Gastrocnemius medialis (tissue), 4 donors: ENCODE measurements around the gene PTPRR. TPM values are rescaled to one million over a fixed set of nuclear protein-coding genes. Genes with fewer than 3 reads are reported as not detected.

Experiments
- ATAC-seq, 2 donors: fragments of 150-250 bp; one replicate each; pipeline ENCODE4 v1.9.1; 2016
- DNase-seq, 2 donors: peaks; one replicate each; pipeline ENCODE4 v3.0.0-alpha.2; 2019
- H3K27ac ChIP-seq, 4 donors: fragments of 200-600 bp; sonication (generic); 1 replicate in 1 of 4; 2 replicates in 3 of 4; pipeline ENCODE4 v1.5.1; 2016 to 2018; ENCODE audit warnings: mild to moderate bottlenecking in 2 of 4, moderate library complexity in 1 of 4
- H3K27me3 ChIP-seq, 3 donors: fragments of 200-600 bp; sonication (generic) in 2 of 3; 1 replicate in 1 of 3; 2 replicates in 2 of 3; pipeline versions ENCODE4 v1.5.1 to v1.6.0; 2016 to 2019; ENCODE audit warnings: mild to moderate bottlenecking in 1 of 3, moderate library complexity in 1 of 3
- H3K36me3 ChIP-seq, 2 donors: fragments of 200-600 bp; sonication (generic) in 1 of 2; one replicate each; pipeline ENCODE4 v1.5.1; 2017 to 2018
- H3K4me1 ChIP-seq, 2 donors: fragments of 200-600 bp; sonication (generic) in 1 of 2; one replicate each; pipeline ENCODE4 v1.5.1; 2016 to 2017; ENCODE audit warnings: mild to moderate bottlenecking in 2 of 2
- H3K4me3 ChIP-seq, 4 donors: fragments of 200-600 bp; sonication (generic) in 3 of 4; 1 replicate in 1 of 4; 2 replicates in 3 of 4; pipeline ENCODE4 v1.5.1; 2016 to 2019; ENCODE audit warnings: mild to moderate bottlenecking in 2 of 4
- H3K9me3 ChIP-seq, 3 donors: fragments of 200-600 bp; sonication (generic) in 2 of 3; 1 replicate in 1 of 3; 2 replicates in 2 of 3; pipeline ENCODE4 v1.5.1; 2016 to 2019
- CTCF ChIP-seq, 5 experiments: fragments of 450-650 bp in 3 of 5; fragments of 200-600 bp in 2 of 5; sonication (generic) in 2 of 5; IDR thresholded peaks in 4 of 5; conservative IDR thresholded peaks in 1 of 5; 1 replicate in 4 of 5; 2 replicates in 1 of 5; pipeline ENCODE4 v1.5.1; 2016 to 2019; ENCODE audit warnings: antibody characterized with exemption in 5 of 5, mild to moderate bottlenecking in 3 of 5, moderate library complexity in 3 of 5
- POLR2A ChIP-seq, 2 donors: fragments of 450-650 bp; IDR thresholded peaks; one replicate each; pipeline ENCODE4 v1.6.1; 2017; ENCODE audit warnings: antibody characterized with exemption in 2 of 2, mild to moderate bottlenecking in 2 of 2, moderate library complexity in 2 of 2
- in situ Hi-C, 4 donors: fragments of 200-750 bp; cut with MboI; loops; one replicate each; pipeline versions ENCODE4 v1.15.0 to v1.8.0; 2017; ENCODE audit warnings: low sequenced_read_pairs in 4 of 4
- intact Hi-C: fragments of 100-400 bp; cut with DNase I; formaldehyde crosslinking; loops from one replicate; pipeline ENCODE4 v1.15.1; 2023; ENCODE audit warnings: low total_unique reads
- total RNA-seq, 4 donors: library from RNA; depleted of rRNA; stranded (reverse); fragments of >200 nt; gene quantifications; one replicate each; pipeline versions ENCODE4 v1.1.0 to v1.2.3, GENCODE V29; 2016

The PTPRR gene
- total RNA-seq, 4 donors from 2014 or later, result 0.18 to 0.20 TPM; not detected in 2

GRCh38 chr12:70788774-70789173, 131.8 kb downstream of the PTPRR start:
- in situ Hi-C loops (no loop called here), intact Hi-C loops (no loop called here)
- no peaks in the 10 kb centered on the region for H3K27me3 ChIP-seq
- no peak overlapping the region for H3K4me3 ChIP-seq
- H3K4me1 ChIP-seq, result no peaks in the 10 kb centered on the region
- no peak for ATAC-seq
- DNase-seq, result no peak
- no peaks in the 10 kb centered on the region for H3K9me3 ChIP-seq
- no peak for TF ChIP-seq POLR2A (IDR thresholded peaks at IDR 0.05)
- no peak for TF ChIP-seq CTCF (IDR thresholded peaks at IDR 0.05 in 4 of 5, conservative IDR thresholded peaks at IDR 0.05 in 1 of 5)
- H3K27ac ChIP-seq, result no peak overlapping the region
- H3K36me3 ChIP-seq, result no peaks in the 10 kb centered on the region

- no peak for TF ChIP-seq CTCF (IDR thresholded peaks at IDR 0.05 in 4 of 5, conservative IDR thresholded peaks at IDR 0.05 in 1 of 5)
- TF ChIP-seq POLR2A (IDR thresholded peaks at IDR 0.05), result no peak
- Histone ChIP-seq H3K36me3 (no peaks in the 10 kb centered on the region), H3K9me3 (no peaks in the 10 kb centered on the region), H3K4me3 (no peak overlapping the region), H3K27ac (no peak overlapping the region), H3K27me3 (no peaks in the 10 kb centered on the region), H3K4me1 (no peaks in the 10 kb centered on the region)
- ATAC-seq (no peak), DNase-seq (no peak)
- intact Hi-C loops (no loop called here), in situ Hi-C loops (no loop called here)
These were observed 132.9 kb downstream of the PTPRR start for GRCh38 chr12:70787612-70788011.

GRCh38 chr12:70785896-70786295, 134.6 kb downstream of the PTPRR start:
- intact Hi-C loops, result no loop called here
- H3K27me3 ChIP-seq, result no peaks in the 10 kb centered on the region
- no peaks in the 10 kb centered on the region for H3K4me1 ChIP-seq
- no peaks in the 10 kb centered on the region for H3K36me3 ChIP-seq
- DNase-seq (no peak), ATAC-seq (no peak)
- in situ Hi-C loops, result no loop called here
- no peaks in the 10 kb centered on the region for H3K9me3 ChIP-seq
- TF ChIP-seq POLR2A (IDR thresholded peaks at IDR 0.05) (no peak), CTCF (IDR thresholded peaks at IDR 0.05 in 4 of 5, conservative IDR thresholded peaks at IDR 0.05 in 1 of 5) (no peak)
- no peak overlapping the region for H3K27ac ChIP-seq
- H3K4me3 ChIP-seq, result no peak overlapping the region

GRCh38 chr12:70784042-70784668, 136.4 kb downstream of the PTPRR start:
- Histone ChIP-seq H3K36me3 (no peaks in the 10 kb centered on the region), H3K4me1 (no peaks in the 10 kb centered on the region), H3K4me3 (no peak overlapping the region), H3K27ac (no peak overlapping the region), H3K27me3 (no peaks in the 10 kb centered on the region), H3K9me3 (no peaks in the 10 kb centered on the region)
- ATAC-seq (no peak), DNase-seq (no peak)
- in situ Hi-C loops, result no loop called here
- intact Hi-C loops, result no loop called here
- no peak for TF ChIP-seq CTCF (IDR thresholded peaks at IDR 0.05 in 4 of 5, conservative IDR thresholded peaks at IDR 0.05 in 1 of 5)
- TF ChIP-seq POLR2A (IDR thresholded peaks at IDR 0.05), result no peak

- Histone ChIP-seq H3K4me3 (no peak overlapping the region), H3K27me3 (no peaks in the 10 kb centered on the region), H3K27ac (no peak overlapping the region), H3K9me3 (no peaks in the 10 kb centered on the region), H3K4me1 (no peaks in the 10 kb centered on the region), H3K36me3 (no peaks in the 10 kb centered on the region)
- no peak for DNase-seq
- TF ChIP-seq POLR2A (IDR thresholded peaks at IDR 0.05), result no peak
- no peak for TF ChIP-seq CTCF (IDR thresholded peaks at IDR 0.05 in 4 of 5, conservative IDR thresholded peaks at IDR 0.05 in 1 of 5)
- in situ Hi-C loops, result no loop called here
- no peak for ATAC-seq
- intact Hi-C loops, result no loop called here
These were observed 137.1 kb downstream of the PTPRR start for GRCh38 chr12:70783455-70783854.
